Hippocampal formation (tissue), 2 donors: ENCODE data around the gene LDLRAD3.
"Not testable (repeated sequence)": the region's sequence is repeated elsewhere in the genome, so short reads cannot be mapped to it uniquely, and the experiment has no call there.

ENCODE experiments used
- DNase-seq, 2 donors: peaks; one replicate each; lab custom pipeline; 2025; lab: John Stamatoyannopoulos, UW

The LDLRAD3 gene

GRCh38 chr11:35943713-35944502 is at the start of gene LDLRAD3:
LDLRAD3 (plus strand) TSS chr11:35944062; CDS start chr11:35944099, 37 bp downstream.
- peak; percentile 40 to 72 for DNase-seq

GRCh38 chr11:35897019-35897418 is 46.8 kb upstream of the LDLRAD3 start:
- DNase-seq, result no peak

- DNase-seq, result no peak
Measured at GRCh38 chr11:35902961-35903360, 40.9 kb upstream of the LDLRAD3 start.

GRCh38 chr11:35905646-35906276 is 38.1 kb upstream of the LDLRAD3 start:
- DNase-seq, result peak in 1 of 2 donors; percentile 76

- no peak for DNase-seq
Measured at GRCh38 chr11:35906277-35906661, 37.6 kb upstream of the LDLRAD3 start.

GRCh38 chr11:35906681-35907080 is 37.2 kb upstream of the LDLRAD3 start:
- DNase-seq, result no peak

- DNase-seq, result no peak
Measured at GRCh38 chr11:35907648-35908431, 36.0 kb upstream of the LDLRAD3 start.

GRCh38 chr11:35908432-35908771 is 35.5 kb upstream of the LDLRAD3 start:
- DNase-seq, result not testable (repeated sequence)

- no peak for DNase-seq
Measured at GRCh38 chr11:35909511-35910265, 34.2 kb upstream of the LDLRAD3 start.

- no peak for DNase-seq
Measured at GRCh38 chr11:35911013-35911412, 32.8 kb upstream of the LDLRAD3 start.

GRCh38 chr11:35911616-35912165 is 32.2 kb upstream of the LDLRAD3 start:
- no peak for DNase-seq

- not testable (repeated sequence) for DNase-seq
Measured at GRCh38 chr11:35912436-35912835, 31.4 kb upstream of the LDLRAD3 start.

GRCh38 chr11:35912883-35913624 is 30.8 kb upstream of the LDLRAD3 start:
- DNase-seq, result no peak

- DNase-seq, result no peak
Measured at GRCh38 chr11:35914816-35915215, 29.0 kb upstream of the LDLRAD3 start.

GRCh38 chr11:35916270-35916669 is 27.6 kb upstream of the LDLRAD3 start:
- DNase-seq, result no peak

GRCh38 chr11:35917676-35918075 is 26.2 kb upstream of the LDLRAD3 start:
- DNase-seq, result no peak

- no peak for DNase-seq
Measured at GRCh38 chr11:35918716-35919115, 25.1 kb upstream of the LDLRAD3 start.

- DNase-seq, result peak; percentile 42 to 51
Measured at GRCh38 chr11:35919244-35919643, 24.6 kb upstream of the LDLRAD3 start.

- no peak for DNase-seq
Measured at GRCh38 chr11:35923452-35923851, 20.4 kb upstream of the LDLRAD3 start.

- no peak for DNase-seq
Measured at GRCh38 chr11:35924811-35925210, 19.1 kb upstream of the LDLRAD3 start.

GRCh38 chr11:35927104-35927503 is 16.8 kb upstream of the LDLRAD3 start:
- DNase-seq, result no peak
